DMS 273 (cell line): ENCODE measurements around the gene BNIPL.
A peak's percentile ranks its signal among the peaks of the same experiment; 100 is the strongest.

ENCODE experiments used
- DNase-seq: peaks from one replicate; lab custom pipeline; 2025; ENCODE audit not compliant: unreplicated experiment; lab: John Stamatoyannopoulos, UW

The BNIPL gene

GRCh38 chr1:151009674-151010345, 26.6 kb upstream of the BNIPL start:
- DNase-seq: no peak

DNA sequence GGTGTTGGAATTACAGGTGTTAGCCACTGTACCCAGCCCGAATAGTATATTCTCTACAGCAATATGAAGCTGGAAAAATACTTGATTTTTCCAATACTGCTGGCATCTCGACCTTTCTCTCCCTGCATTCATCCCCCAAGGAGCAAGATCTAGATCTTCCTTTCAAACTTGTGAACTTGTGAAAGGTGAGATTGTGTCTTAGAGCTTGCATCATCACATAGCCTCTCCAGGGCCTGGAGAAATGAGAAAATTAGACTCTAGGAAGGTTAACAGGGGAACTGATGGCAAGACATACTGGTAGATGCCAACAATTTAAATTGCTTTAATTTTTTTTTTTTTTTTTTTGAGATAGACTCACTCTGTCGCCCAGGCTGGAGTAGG, 26.1 kb upstream of the BNIPL start:
- no peak for DNase-seq

DNA sequence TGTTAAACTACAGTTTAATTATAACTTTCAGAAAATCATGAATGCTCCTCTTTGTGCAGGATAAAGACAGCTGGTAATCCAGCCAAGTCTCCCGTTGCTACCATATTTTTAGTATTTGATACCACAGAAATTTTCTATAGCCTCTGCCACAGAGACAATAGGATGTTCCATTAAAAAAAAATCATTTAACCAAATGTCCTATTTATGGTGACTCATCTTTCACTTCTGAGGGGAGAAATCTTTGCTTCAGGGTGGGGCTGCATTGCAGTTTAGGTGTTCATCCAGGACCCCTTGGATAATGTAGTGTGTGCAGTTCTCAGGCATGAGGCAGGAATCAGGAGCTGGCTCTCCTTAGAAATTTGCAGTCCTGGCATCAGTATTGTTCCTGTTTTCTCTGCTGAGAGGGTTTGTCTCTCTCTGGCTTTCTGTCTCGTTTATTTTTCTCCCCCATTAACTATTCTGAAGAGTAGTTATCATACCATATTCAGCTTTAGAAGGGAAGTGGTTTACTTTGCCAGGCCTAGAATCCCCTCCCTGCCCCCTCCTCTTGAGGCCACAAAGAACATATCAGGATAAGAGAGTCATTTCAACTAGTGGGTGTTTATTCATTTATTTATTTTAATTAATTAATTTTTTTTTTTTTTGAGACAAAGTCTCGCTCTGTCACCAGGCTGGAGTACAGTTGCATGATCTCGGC, 25.1 kb upstream of the BNIPL start:
- no peak for DNase-seq

DNA sequence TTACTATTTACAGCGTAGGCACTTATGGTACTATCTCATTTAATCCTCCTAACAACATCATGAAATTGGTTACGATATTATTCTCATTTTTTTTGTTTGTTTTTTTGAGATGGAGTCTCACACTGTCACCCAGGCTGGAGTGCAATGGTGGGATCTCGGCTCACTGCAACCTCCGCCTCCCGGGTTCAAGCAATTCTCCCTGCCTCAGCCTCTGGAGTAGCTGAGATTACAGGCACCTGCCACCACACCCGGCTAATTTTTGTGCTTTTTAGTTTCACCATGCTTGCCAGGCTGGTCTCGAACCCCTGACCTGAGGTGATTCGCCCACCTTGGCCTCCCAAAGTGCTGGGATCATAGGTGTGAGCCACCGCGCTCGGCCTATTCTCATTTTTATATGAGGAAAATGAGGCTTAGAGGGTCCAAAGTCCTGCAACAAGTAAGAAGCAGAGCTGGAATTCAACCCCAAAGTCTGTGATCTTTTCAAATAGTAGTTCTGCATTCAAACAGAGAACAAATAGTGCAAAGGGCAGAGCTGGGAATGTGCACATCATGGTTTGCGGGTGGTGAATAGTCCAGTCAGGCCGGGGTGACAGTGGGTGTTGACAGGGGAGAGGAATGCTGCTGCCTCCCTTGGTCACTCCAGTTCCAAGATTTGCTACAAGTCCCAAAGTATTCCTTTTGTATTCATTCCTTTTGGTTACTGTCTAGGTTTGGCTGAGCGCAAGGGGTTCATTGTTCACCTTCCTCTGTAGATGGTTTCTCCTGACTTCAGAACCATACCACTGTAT, 23.5 kb upstream of the BNIPL start:
- no peak for DNase-seq

- peak; percentile 100 for DNase-seq
Measured at GRCh38 chr1:151013518-151013917, 22.9 kb upstream of the BNIPL start.

DNA sequence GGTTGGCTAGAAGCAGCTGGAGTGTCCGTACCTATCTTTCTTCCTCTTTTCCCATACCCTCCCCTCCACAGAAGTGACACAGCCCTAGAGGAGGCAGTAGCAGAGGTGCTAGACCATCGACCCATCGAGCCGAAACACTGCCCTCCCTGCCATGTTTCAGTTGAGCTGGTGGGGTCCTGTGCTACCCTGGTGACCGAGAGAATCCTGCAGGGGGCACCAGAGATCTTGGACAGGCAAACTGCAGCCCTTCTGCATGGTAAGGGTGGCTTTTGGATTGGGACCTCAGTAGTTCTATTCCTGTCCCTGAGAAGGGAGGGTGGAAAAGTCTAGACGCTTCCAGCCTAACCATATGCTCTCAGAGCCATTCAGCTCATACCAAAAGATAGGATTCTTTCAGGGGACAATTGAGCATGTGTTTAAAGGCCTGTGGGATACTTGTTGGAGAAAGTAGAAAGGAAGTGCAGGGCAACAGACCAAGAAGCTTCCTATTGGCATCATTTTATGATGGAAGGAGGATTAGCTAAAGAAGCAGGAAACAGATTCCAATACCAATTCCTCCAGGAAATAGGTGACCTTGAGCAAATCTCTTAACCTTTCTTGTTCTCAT, 11.7 kb upstream of the BNIPL start:
- peak; percentile 100 for DNase-seq

- DNase-seq: no peak
Measured at GRCh38 chr1:151026460-151026859, 9.9 kb upstream of the BNIPL start.

GRCh38 chr1:151032164-151032563, 4.2 kb upstream of the BNIPL start:
- DNase-seq: no peak

DNA sequence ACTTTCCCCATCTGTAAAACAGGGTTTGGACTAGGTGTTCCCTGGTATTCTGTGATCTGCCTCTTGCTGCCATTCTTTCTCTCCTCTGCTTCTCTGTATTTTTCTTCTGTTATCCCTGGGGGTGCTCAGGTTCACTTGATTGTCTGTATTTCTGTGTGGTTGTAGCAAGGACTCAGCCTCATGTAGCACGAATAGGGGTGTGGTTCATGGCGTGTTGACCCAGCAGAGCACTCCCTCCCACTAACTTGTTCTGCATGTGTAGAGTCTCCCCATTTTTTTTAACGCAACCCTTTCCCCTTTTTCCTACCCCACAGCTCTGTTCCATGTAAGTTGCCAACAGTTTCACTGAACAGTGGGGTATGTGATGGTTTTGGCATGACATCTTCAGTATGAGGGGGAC, 1.2 kb upstream of the BNIPL start:
- DNase-seq: no peak

GRCh38 chr1:151037032-151037431, 646 bp downstream of the BNIPL start:
- no peak for DNase-seq

GRCh38 chr1:151039521-151039920, 3.1 kb downstream of the BNIPL start:
- no peak for DNase-seq

DNA sequence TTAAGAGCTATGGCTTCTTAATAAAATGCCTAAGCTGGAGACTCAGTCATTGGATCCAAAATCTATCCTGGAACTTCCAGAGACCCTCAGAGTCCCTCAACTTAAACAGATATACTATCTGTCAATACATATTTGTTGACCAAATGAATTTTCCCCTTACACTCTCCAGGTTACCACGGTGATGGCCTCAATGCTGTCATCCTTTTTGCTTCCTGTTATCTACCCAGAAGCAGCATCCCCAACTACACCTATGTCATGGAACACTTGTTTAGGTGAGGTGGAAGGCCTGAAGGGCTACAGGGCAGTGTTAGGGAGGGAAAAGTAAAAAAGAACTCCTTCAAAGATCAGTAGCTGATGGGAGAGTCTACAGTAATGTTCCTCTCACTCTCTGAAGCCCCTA, 6.8 kb downstream of the BNIPL start:
- no peak for DNase-seq

- DNase-seq: peak; percentile 100
Measured at GRCh38 chr1:151047591-151047924, 11.2 kb downstream of the BNIPL start, which contains the start of gene C1orf56. C1orf56 (plus strand) TSS chr1:151047751; CDS start chr1:151047848, 97 bp downstream.

DNA sequence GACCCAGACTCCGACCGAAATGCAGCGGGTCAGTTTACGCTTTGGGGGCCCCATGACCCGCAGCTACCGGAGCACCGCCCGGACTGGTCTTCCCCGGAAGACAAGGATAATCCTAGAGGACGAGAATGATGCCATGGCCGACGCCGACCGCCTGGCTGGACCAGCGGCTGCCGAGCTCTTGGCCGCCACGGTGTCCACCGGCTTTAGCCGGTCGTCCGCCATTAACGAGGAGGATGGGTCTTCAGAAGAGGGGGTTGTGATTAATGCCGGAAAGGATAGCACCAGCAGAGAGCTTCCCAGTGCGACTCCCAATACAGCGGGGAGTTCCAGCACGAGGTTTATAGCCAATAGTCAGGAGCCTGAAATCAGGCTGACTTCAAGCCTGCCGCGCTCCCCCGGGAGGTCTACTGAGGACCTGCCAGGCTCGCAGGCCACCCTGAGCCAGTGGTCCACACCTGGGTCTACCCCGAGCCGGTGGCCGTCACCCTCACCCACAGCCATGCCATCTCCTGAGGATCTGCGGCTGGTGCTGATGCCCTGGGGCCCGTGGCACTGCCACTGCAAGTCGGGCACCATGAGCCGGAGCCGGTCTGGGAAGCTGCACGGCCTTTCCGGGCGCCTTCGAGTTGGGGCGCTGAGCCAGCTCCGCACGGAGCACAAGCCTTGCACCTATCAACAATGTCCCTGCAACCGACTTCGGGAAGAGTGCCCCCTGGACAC, 11.7 kb downstream of the BNIPL start:
- peak; percentile 100 for DNase-seq

- no peak for DNase-seq
Measured at GRCh38 chr1:151048645-151049032, 12.3 kb downstream of the BNIPL start.

DNA sequence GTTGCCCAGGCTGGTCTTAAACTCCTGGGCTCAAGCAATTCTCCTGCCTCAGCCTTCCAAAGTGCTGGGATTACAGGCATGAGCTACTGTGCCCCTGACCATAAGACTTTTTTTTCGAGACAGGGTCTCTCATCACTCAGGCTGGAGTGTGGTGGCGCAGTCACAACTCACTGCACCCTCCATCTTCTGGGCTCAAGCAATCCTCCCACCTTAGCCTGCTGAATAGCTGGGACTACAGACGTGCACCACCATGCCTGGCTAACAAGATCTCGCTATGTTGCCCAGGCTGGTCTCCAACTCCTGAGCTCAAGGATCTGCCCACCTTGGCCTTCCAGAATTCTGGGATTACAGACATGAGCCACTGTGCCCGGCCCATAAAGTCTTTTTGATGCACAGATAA, 13.1 kb downstream of the BNIPL start:
- no peak for DNase-seq

- no peak for DNase-seq
Measured at GRCh38 chr1:151050051-151050688, 13.8 kb downstream of the BNIPL start.

GRCh38 chr1:151051356-151052009, 15.1 kb downstream of the BNIPL start:
- no peak for DNase-seq

GRCh38 chr1:151054971-151055547, 18.7 kb downstream of the BNIPL start:
- no peak for DNase-seq

DNA sequence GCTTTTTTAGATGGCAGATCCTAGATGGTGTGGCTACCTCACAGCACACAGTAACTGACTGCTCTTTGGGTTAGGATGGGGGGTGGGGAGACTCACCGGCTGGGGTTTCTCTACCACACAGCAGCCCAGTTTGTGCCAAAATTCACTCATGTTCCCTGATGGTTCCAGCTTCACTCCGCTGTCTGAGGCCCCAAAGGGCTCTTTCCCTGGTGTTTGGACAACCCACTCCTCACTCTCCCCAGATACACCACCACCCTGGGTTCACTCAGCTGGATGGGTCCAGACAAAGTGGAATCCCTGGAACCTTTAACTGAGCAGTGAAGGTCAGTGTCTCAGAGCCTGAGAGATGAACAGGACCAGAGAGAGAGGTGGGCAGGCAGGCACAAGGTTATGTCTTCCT, 19.2 kb downstream of the BNIPL start:
- no peak for DNase-seq
